Measurements from ENCODE around the gene FAM200C.

FAM200C gene

DNA sequence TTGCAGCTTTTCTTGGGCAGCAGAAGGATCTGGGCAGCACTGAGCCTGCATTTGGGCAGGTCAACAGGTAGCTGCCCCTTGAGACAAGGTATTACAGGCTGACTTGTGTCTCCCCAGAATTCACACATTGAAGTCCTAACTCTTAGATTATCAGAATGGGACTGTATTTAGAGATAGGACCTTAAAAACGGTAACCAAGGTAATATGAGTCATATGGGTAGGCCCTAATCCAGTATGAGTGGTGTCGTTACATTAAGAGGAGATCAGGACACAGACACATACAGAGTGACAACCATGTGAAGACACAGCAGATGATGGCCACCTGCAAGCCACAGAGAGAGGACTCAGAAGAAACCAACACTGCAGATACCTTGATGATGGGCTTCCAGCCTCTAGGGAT lies 32.6 kb downstream of the FAM200C start:
- Histone ChIP-seq H2AFZ (no peak overlapping the region), H3K4me3 (ENCODE audit: low read depth, low read length) (no peak overlapping the region), H3K79me2 (no peaks in the 10 kb centered on the region), H3K4me2 (ENCODE audit: low read length) (no peak overlapping the region), H3K4me1 (peaks cover 5% of the 10 kb centered on the region), H3K27me3 (ENCODE audit: control insufficient read depth, insufficient read depth, low read length) (no peaks in the 10 kb centered on the region), H3K27ac (no peak overlapping the region), H3K9ac (no peak overlapping the region), H3K9me3 (ENCODE audit: control insufficient read depth, low read length) (no peaks in the 10 kb centered on the region), H3K36me3 (ENCODE audit: control insufficient read depth, insufficient read depth, low read length) (no peaks in the 10 kb centered on the region)
- TF ChIP-seq, protein P1, sequence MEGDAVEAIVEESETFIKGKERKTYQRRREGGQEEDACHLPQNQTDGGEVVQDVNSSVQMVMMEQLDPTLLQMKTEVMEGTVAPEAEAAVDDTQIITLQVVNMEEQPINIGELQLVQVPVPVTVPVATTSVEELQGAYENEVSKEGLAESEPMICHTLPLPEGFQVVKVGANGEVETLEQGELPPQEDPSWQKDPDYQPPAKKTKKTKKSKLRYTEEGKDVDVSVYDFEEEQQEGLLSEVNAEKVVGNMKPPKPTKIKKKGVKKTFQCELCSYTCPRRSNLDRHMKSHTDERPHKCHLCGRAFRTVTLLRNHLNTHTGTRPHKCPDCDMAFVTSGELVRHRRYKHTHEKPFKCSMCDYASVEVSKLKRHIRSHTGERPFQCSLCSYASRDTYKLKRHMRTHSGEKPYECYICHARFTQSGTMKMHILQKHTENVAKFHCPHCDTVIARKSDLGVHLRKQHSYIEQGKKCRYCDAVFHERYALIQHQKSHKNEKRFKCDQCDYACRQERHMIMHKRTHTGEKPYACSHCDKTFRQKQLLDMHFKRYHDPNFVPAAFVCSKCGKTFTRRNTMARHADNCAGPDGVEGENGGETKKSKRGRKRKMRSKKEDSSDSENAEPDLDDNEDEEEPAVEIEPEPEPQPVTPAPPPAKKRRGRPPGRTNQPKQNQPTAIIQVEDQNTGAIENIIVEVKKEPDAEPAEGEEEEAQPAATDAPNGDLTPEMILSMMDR (IDR thresholded peaks at IDR 0.05), result no peak

DNA sequence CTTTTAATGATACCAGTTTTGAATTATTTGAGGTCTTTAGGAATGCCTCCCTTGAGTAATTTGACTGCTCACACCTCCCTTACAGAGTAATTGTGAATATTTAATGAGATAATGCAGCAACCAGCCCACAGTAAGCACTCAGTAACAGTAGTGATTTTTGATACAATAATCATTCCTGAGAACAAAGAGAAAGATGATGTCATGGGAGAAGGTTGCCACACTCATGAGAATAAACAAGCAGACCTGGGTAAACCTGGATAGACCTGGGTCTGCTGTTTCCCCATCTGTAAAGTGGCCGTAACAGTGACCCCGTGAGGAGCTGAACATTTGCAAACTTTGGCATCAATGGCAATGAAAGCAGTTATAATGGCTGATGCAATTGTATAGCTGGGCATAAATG lies 33.6 kb downstream of the FAM200C start:
- Histone ChIP-seq H3K79me2 (no peaks in the 10 kb centered on the region), H3K9ac (no peak overlapping the region), H3K36me3 (ENCODE audit: control insufficient read depth, insufficient read depth, low read length) (no peaks in the 10 kb centered on the region), H3K4me2 (ENCODE audit: low read length) (no peak overlapping the region), H3K27me3 (ENCODE audit: control insufficient read depth, insufficient read depth, low read length) (no peaks in the 10 kb centered on the region), H3K27ac (no peak overlapping the region), H3K4me1 (peaks cover 5% of the 10 kb centered on the region), H2AFZ (no peak overlapping the region), H3K4me3 (ENCODE audit: low read depth, low read length) (no peak overlapping the region), H3K9me3 (ENCODE audit: control insufficient read depth, low read length) (no peaks in the 10 kb centered on the region)
- TF ChIP-seq, protein P1 (IDR thresholded peaks at IDR 0.05), result no peak

DNA sequence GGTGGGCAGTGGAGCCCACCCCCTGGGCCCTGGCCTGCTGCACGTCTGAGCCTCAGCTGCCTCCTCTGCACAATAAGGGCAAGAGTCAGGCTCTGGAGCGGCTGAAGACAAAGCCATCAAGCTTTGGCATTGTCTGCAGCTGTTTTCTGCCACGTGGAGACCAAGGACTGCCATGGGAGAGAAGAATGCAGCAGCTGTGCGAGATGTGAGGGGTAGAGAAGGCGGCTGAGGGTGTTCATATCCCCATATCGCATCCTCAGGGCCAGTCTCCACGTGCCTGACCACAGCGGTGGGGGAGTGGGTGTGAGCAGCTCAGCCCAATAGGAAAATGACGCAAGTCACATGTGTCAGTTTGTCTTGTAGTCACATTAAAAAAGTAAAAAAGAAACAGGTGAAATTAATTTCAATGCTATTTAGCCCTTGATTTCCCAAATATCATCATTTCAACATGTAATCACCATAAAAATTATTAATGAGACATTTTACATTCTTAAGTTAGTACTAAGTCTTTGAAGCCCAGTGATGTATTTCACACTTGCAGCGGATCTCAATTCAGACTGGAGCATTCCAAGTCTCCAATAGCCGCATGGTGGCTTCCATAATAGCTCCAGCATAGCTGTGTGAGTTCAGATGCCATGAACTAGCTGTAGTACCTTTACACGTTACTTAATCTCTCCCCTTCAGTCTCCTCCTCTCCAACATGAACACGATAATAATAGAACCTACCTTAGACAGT lies 36.0 kb downstream of the FAM200C start:
- Histone ChIP-seq H3K4me2 (ENCODE audit: low read length) (no peak overlapping the region), H3K27me3 (ENCODE audit: control insufficient read depth, insufficient read depth, low read length) (no peaks in the 10 kb centered on the region), H2AFZ (no peak overlapping the region), H3K9me3 (ENCODE audit: control insufficient read depth, low read length) (no peaks in the 10 kb centered on the region), H3K4me3 (ENCODE audit: low read depth, low read length) (no peak overlapping the region), H3K27ac (peak overlapping the region; percentile 1), H3K79me2 (no peaks in the 10 kb centered on the region), H3K36me3 (ENCODE audit: control insufficient read depth, insufficient read depth, low read length) (no peaks in the 10 kb centered on the region), H3K9ac (no peak overlapping the region), H3K4me1 (no peaks in the 10 kb centered on the region)
- TF ChIP-seq, protein P1 (IDR thresholded peaks at IDR 0.05), result no peak

DNA sequence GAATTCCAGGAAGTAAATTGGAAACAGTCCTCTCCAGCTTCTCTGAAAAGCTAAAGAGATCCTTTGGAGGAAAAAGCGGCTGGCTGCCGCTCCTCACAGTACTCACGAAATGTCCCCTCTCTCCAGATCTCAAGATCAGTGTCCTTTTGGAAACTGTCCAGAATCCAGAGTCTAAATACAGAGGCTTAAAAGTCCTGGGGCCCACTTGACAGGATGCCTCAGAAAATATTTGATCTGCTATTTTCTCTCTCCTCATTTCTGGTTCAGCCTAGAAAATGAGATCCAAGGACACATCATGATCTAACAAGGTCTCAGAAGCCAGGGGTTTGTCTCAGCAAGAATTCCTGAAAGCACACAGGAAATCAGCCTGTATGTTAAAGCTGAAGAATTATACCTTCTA lies 36.6 kb downstream of the FAM200C start:
- Histone ChIP-seq H3K4me3 (ENCODE audit: low read depth, low read length) (no peak overlapping the region), H3K4me1 (no peaks in the 10 kb centered on the region), H3K27me3 (ENCODE audit: control insufficient read depth, insufficient read depth, low read length) (no peaks in the 10 kb centered on the region), H3K4me2 (ENCODE audit: low read length) (no peak overlapping the region), H3K9ac (no peak overlapping the region), H2AFZ (no peak overlapping the region), H3K79me2 (no peaks in the 10 kb centered on the region), H3K36me3 (ENCODE audit: control insufficient read depth, insufficient read depth, low read length) (no peaks in the 10 kb centered on the region), H3K27ac (peak overlapping the region; percentile 1), H3K9me3 (ENCODE audit: control insufficient read depth, low read length) (no peaks in the 10 kb centered on the region)
- TF ChIP-seq, protein P1 (IDR thresholded peaks at IDR 0.05), result no peak

DNA sequence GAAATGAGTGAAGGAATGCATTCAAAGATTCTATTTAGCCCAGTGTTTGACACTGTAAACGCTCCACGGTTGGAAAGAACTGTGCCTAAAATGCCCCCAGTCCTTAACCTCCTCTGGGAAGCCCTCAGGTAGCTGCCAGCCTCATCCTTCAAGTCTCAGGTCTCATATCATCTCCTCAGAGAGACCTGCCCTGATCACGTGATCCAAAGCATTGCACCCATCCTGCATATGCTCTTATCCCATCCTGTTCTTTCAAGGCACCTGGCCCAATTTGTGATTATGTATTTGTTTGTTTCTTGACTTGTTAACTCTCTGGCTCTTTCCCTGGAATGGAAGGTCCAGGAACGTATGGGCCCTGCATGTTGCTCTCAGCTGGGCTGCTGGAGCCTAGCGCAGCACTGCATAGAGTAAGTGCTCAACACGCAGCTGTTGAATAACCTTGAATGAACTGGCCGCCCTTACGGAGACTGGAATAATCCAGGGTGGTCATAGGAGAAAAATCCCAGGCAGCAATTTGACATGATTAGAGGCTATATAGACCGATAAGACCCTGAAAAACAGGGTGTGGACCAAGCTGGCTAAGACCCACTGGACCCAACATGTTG lies 38.1 kb downstream of the FAM200C start:
- H3K79me2 ChIP-seq, result no peaks in the 10 kb centered on the region
- no peak overlapping the region for H3K4me2 ChIP-seq (ENCODE audit: low read length)
- no peaks in the 10 kb centered on the region for H3K9me3 ChIP-seq (ENCODE audit: control insufficient read depth, low read length)
- no peaks in the 10 kb centered on the region for H3K4me1 ChIP-seq
- TF ChIP-seq, protein P1 (IDR thresholded peaks at IDR 0.05), result no peak
- no peak overlapping the region for H3K4me3 ChIP-seq (ENCODE audit: low read depth, low read length)
- H3K27me3 ChIP-seq (ENCODE audit: control insufficient read depth, insufficient read depth, low read length), result no peaks in the 10 kb centered on the region
- no peak overlapping the region for H3K9ac ChIP-seq
- no peak overlapping the region for H2AFZ ChIP-seq
- H3K36me3 ChIP-seq (ENCODE audit: control insufficient read depth, insufficient read depth, low read length), result no peaks in the 10 kb centered on the region
- H3K27ac ChIP-seq, result no peak overlapping the region

Data from parathyroid adenoma (tissue), 2 donors.